GM12874 (cell line): ENCODE data around the gene HILPDA.

Experiments
- CTCF ChIP-seq: IDR thresholded peaks from 2 replicates; pipeline ENCODE4 v1.5.1; 2011; ENCODE audit warnings: low read depth, mild to moderate bottlenecking, control low read depth, low read length, moderate library complexity; ENCODE audit not compliant: insufficient read depth

Gene HILPDA

GRCh38 chr7:128459394-128459878 is 3.8 kb downstream of the HILPDA start:
- TF ChIP-seq CTCF: peak; percentile 67

- TF ChIP-seq CTCF: no peak
Measured at GRCh38 chr7:128462460-128462859, 6.8 kb downstream of the HILPDA start.

- peak; percentile 58 for TF ChIP-seq CTCF
Measured at GRCh38 chr7:128476402-128477335, 21.0 kb downstream of the HILPDA start, which contains the start of gene METTL2B. TSS of gene METTL2B (plus strand) at chr7:128476748. CDS start at chr7:128476766, 18 bp downstream.

GRCh38 chr7:128497405-128497804 is 41.7 kb downstream of the HILPDA start:
- TF ChIP-seq CTCF: no peak
